HG03521 (cell line): ENCODE measurements around the gene RASGRF2.
"Not testable (repeated sequence)": the region's sequence is repeated elsewhere in the genome, so short reads cannot be mapped to it uniquely, and the experiment has no call there.

Experiments
- ATAC-seq: cut with Tn5 transposase; IDR thresholded peaks from one replicate; pipeline ENCODE4 v1.9.1; 2021; ENCODE audit warnings: mild to moderate bottlenecking, moderate library complexity; ENCODE audit not compliant: unreplicated experiment

RASGRF2 gene

DNA sequence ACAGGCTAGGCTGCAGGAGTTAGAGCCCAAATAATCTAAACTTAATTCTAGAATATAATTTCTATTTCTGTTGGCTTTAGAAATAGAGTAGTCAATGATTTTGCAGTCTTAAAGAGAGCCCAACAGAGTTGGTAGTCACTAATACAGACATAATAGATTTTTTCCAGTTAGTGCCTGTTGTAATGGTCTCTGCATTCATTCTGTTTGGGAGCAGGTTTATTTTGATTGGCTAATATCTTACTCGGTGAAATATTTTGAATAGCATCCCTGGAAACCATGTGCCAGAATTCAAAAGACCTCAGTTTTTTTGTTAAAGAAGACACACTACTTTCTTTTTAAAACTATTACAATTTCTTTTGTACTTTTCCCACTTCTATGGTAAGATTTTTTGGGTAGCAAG lies 107.2 kb downstream of the RASGRF2 start:
- ATAC-seq = no peak

DNA sequence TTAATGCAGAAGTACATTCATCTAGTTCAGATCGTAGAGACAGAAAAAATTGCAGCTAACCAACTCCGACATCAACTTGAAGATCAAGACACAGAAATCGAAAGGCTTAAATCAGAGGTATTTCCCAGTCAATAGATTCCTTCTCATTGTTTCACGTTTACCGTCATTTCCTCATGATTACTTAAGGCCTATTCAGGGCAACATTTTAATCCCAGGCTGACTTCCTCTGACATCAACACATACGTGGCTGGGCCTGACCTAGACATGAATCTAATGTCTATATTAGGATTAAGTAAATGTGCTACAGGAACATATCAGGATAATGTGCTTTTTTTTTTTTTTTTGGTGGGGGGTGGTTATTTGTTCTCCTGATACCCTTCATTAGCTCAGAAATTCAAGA lies 107.9 kb downstream of the RASGRF2 start:
- no peak for ATAC-seq

DNA sequence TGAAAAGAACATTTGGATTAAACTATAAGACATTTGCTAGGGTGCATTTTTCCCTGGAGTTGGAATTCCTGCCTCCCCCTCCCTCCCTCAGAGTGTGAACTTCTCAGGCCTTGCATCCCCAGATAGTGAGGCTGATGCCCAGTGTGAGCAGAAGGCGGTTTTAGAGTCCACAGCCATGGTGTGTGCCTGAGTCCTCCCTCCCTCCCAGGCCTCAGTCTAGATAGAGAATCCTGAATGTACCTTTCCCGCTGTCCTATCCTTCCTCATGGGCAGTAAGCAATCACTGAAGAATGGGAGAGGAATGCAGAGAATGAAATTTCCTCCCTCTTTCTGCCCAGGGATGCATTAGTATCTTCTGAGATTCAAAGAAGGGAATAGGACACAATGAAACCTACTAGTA lies 108.5 kb downstream of the RASGRF2 start:
- no peak for ATAC-seq

DNA sequence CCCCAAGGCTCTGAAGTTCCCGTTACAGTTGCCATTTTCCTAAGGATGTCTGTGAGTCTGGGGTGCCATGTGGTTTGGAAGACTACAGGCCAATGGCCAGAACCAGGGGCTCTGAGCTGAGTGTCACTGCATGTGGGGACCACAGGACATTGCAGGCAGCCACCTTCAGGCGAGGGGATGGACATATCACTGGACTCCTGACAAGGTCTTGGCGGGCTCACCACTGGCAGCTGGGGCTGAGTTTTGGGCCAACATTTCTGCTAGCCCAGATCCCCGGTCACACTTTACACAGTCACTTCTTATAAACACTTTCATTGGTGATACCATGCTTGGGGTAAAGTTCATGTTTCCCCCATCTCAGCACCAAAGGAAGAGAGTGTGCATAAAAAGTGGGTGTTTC lies 109.8 kb downstream of the RASGRF2 start:
- ATAC-seq = no peak

DNA sequence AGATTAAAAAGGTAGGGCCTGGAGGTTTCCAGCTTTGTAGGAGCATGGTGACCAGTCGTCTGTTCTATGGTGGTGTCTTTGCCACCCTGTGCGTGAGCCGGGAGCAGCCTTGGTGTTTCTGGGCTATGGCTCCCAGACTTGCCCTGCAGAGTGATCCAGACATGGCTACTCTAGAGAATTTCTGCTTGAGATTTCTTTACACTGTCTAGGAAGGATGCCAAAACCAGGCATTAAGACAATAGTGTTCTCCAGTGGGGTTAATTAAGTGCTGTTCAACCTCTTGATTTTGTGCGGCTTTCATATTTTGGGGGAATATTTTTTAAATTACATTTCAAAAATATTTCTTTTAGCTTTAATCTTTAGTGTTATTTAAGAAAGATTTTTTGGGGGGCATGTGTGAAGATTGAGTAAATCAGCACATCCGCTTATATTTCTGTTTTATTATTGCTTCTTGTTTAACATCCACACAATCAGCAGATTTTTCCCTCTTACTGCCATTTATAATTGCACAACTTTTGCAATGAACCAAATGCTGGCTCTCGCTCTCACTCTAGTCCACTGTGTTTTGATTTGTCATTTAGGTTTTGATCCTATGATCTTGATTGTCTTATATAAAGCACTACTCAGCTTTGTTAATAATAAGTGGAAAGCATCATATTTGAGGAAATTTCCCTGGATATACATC lies 110.5 kb downstream of the RASGRF2 start:
- no peak for ATAC-seq

DNA sequence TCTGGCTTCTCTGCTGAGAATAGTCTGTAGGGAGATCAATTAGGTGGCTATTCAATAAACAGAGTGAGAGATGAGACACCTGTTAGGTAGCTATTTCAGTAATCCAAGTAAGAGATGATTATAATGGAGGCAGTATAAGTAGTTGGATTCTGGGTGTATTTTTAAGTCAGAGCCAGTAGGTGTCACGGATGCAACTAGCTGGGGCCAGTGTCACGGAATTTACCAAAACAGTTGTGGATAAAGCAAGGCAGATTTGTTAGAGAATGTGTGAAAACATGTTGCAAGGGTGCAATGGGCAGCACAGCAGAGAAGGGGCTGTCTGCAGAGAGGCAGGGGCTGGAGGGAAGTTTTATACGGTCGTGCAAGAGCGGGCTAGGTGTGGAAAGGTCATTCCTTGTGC lies 114.9 kb downstream of the RASGRF2 start:
- ATAC-seq = no peak

DNA sequence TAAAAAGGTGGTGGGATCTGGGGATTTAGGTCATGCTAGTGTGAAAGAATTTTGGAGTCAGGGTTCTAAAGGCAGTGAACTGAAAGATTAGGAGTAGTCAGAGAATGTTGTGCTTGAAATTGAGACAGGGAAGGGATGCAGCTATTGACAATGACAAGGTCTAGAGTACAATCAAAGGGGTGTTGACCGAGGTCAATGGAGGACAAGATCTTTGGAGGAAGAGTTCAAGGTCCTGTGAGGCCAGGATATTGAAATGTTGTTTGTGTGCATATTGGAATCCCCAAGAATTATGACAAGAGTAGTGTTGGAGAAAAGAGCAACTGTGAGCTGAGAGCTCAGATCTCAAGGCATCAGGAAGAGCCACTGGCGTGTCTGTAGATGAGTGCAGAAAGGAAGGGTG lies 116.9 kb downstream of the RASGRF2 start:
- ATAC-seq = no peak

DNA sequence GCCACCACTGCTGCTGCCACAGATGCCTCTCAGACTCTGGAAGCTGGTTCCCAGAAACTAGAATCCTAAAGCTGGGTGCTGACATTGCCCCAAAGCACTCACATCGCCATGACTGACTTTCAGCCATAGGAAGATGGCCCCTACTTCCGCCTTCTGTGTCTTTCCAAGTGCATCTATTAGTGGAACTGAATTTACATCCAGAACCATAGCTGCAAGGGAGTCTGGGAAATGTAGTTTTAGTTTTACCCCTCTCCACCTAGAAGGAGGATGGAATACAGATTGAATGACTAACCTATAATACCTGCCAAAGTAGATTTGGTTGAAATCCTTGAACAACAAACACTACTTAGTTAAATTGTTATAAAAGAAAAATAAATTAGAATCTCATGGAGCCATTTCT lies 118.8 kb downstream of the RASGRF2 start:
- ATAC-seq = no peak

DNA sequence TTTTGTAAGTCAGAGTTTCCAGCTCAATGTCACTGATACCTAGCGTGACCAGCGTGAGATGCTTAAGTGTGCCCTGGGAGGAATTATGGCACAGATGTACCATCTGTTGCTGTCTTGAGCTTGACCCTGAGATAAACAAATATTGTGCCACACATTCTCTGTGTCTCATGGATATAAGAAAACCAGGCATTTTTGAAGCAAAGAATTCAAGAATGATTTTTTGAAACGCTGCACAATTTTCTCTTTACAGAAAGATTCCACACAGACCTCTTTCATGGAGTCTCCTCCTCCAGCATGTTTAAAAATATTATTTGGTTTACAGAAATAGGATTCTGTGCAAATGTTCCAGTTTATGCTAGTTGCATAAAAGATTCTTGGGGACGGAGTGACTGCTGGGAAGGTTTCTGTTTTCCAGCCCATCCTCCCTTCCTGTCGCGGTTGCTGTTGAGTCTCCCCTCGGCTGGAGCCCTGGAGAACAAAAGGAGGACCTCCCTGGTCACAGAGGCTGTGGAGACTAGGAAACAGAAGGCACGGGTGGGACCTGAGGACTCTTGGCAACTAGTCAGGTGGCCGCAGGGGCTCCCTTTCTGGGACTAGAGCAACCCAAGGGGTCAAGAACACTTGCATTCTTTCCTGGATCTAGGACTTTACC lies 120.8 kb downstream of the RASGRF2 start:
- ATAC-seq = no peak

DNA sequence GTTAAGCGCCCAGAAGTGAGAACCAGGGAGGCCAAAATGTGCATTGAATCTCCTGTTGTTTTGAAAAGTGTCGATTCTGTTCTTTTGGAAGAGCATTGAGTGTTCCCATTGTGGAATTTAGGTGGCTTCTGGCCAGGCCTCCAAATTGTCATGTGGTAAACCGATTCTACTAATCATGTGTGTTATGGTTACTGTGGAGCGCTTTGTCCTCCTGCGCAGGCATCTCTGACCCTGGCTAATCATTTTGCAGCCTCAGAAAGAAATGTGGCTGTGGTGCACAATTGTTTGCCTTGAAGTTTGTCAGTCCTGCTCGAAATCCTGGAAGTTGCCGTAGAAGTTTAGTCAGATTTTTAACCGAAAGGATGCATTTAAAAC lies 121.3 kb downstream of the RASGRF2 start:
- no peak for ATAC-seq

DNA sequence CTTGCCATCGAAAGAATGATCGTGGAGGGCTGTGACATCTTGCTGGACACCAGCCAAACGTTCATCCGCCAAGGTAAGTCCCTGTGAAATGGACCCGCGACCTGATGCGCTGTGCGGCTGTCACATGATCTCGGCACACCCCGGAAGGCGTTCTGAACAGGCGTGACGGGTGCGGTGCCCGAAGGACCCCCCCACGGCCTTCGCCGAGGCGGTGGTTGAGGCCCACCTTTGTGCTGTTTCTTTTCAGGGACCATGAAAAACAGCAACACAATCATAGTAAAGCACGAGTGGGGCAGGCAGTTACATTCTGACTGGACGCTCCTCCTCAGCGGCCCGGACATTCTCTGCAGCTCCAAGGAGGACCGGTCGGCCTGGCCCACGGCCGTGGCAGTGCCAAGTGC lies 126.7 kb downstream of the RASGRF2 start:
- no peak for ATAC-seq

DNA sequence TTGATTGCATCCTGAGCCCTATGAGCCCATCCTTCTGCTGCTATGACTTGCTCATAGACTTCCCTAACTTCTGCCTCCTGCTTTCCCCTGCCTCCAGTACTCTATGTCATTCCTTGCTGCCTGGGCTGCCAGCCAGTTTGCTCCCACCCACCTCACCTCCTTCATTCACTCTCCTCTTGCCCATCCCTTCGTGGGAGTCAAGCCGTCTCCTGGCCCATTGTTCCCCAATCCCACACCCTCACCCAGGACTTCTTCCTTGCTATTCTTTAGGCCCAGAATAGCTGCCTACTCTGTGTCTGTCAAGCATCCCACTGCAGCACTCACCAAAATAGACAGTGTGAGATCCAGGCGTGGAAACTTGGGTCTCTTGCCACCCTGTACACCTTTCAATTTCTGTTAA lies 131.0 kb downstream of the RASGRF2 start:
- no peak for ATAC-seq

DNA sequence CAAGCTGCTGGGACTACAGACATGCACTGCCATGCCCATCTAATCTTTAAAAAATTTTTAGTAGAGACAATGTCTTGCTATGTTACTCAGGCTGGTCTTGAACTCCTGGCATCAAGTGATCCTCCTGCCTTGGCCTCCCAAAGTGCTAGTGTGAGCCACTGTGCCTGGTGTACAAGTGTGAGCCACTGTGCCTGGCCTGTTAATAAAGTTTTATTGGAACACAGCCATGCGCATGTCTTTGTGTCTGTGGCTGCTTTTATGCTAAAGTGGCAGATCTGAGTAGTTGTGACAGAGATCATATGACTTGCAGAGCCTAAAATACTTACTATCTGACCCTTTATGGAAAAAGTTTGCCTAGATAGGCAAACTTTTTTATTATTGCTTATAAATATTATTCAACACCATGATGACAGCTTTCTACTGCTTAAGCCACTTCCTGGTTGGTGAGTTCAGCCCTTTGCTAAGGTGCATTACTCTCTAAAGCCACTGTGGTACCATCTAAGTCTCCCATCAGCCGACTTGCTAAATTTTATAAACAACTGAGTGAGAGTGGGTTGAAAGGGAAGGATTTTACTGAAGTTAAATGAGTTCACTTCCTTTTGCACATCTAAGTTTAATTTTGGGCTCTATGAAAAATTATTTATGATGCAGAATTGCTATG lies 133.5 kb downstream of the RASGRF2 start:
- no peak for ATAC-seq

DNA sequence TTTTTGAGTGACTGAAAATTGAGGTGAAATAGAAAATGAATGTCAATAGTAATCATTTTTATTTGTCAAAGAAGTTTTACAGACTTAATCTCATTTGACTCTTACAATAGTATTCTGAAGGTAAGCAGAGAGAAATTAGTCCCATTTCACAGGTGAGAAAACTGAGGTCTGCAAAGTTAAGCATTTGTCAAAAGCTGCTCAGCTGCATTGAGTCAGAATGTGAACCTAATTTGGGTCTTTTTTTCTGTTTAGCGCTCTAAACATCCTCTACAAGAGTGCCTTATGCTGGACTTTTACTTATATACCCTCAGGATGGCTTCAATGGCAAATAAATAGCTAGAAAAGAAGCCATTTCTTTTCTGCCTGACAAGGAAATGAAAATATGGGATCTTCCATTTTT lies 135.7 kb downstream of the RASGRF2 start:
- no peak for ATAC-seq

DNA sequence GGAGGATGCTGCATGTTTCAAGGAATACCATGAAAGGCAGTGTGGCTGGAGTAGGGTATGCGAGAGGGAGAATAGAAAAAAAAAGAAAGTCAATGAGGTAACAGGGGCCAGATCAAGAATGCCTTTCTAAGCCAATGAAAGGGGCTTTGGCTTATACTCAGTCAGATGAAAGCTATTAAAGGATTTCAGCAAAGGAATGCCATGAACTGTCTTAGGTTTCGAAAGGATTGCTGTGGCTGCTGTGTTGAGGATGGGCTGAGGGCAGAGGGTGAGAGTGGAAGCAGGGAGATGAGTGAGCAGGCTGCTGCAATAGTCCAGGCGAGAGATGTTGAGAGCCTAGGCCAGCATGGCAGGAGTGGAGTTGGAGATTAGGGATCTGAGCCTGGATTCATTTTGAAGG lies 137.6 kb downstream of the RASGRF2 start:
- no peak for ATAC-seq

DNA sequence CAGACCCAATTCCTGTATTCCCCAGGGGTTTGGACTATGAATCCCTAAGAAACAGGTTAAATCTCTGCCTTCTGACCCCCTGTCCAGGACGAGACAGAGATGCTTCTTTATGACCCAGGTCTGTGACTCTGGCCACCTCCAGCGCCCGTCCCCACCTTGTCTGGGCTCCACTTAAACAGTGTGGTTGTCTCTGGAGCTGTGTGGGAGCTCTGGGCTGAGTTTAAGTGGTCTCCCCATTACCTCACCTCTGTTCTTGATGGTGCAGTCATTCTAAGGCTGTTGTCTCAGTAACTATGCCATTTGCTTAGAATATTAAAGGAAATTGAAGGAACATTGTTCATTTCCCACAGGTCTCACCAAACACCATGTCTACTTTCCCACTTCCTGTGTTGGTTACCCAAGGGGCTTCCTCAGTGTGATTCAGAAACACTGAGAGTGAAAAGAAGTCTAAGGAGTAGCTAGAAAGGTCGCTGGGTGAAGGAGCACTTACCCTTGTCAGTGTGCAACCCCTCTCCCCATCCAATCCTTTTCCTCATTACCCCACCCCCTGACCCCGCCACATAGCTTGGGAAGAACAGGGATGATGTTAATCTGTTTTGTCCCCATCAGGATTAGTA lies 145.2 kb downstream of the RASGRF2 start:
- no peak for ATAC-seq

DNA sequence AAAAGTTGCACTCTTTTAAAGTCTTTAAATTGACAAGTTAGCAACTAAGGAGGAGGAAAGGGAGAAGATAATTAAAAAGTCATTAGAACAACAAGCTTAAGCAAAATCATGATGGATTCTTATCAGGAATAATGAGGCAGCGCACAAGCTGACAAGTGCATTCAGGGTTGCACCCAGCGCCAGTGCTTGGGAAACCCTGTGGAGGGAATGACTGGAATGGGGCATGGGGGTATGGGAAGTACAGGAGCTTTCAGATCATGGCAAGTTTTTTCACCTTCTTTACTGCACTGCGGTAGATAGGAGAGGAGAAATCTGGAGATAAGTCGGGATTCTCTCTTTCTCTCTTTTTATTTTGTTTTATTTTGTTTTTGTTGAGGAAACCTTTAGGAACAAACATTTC lies 155.1 kb downstream of the RASGRF2 start:
- no peak for ATAC-seq

DNA sequence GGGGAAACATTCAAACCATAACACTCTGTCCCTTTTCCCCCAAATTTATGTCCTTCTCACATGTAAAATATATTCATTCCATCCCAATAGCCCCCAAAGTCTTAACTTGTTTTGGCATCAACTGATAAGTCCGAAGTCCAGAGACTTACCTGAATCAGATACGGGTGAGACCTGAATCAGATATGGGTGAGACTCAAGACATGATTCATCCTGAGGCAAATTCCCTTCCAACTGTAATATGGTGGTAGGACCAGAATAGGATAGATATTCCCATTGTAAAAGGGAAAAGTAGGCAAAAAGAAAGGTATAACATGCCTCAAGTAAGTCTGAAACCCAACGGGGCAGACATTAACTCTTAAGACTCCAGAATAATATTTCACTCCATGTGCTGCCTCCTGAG lies 157.4 kb downstream of the RASGRF2 start:
- ATAC-seq = no peak

DNA sequence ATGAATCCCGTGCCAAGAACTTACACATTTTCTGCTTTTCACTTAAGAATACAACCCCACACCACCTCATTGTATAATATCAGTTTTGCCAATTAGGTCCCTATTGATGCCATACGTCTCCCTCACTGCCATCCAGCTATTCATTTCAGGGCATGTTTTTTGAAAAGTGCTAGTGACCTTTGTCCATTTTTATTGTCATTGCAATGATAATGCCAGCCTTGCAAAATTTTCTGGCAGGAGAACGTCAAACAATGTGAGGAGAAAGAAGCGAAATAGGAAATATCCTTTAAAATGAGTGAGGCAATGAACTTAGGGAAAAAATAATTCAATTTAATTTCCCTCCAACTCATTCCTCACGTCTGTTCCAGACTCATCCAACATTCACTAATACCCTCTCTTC lies 161.1 kb downstream of the RASGRF2 start:
- ATAC-seq = no peak

DNA sequence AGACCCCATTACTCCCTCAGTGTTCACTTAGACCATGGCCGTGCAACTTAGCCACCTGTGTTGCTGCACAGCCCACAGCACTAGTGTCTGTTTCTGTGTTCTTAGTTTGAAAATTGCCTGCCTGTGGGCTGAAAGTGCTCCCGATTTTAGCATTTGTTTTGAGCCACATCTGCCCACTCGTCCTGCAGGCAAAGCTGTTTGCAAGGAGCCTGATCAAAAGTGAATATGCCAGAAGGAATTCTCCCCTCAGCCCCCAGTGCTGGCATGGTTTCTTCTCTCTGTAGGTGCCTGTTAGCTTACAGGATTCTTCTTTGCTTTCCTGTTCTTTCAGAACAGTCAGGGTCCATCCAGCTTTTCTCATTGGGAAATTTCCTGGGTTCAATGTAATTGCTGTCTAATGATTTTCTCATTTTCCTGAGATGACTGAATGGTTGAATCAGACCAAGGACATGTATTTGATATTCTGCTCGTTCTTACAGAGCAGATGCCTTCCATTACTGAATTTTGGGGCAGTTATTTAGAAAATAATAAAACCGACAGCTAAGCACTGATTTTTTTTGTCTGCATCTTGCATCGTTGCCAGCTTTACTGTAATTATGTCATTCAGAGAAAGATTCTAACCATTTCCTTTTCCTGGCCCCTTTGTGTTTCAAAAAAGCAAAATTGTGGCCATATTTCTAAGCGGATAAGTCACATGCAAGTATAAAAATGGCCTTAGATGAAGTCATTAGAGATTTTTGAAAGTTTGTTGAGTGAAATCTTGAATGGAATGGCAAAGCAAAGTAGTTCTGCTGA lies 161.9 kb downstream of the RASGRF2 start:
- ATAC-seq = no peak

DNA sequence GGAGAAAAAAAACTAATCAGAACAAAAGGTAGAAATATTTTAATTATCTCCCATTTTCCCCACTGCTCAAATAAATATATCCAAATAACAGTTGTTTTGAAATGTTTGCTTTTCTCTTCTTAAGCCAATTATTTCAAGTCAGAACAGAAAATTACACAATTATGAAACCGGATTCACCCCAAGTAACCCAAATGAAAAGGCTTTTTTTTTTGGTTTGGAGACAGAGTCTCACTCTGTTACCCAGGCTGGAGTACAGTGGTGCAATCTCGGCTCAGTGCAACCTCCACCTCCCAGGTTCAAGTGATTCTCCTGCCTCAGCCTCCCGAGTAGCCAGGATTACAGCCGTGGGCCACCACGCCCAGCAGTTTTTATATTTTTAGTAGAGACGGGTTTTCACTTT lies 164.5 kb downstream of the RASGRF2 start:
- not testable (repeated sequence) for ATAC-seq
